HG03039 (cell line): Measurements from ENCODE around the gene POU2F3.
A peak's percentile ranks its signal among the peaks of the same experiment; 100 is the strongest.

ENCODE experiments used
- ATAC-seq: cut with Tn5 transposase; IDR thresholded peaks from one replicate; pipeline ENCODE4 v1.9.1; 2021; ENCODE audit warnings: mild to moderate bottlenecking, moderate library complexity; ENCODE audit not compliant: unreplicated experiment

POU2F3 gene

GRCh38 chr11:120335908-120336640 is 96.1 kb downstream of the POU2F3 start, which contains the start of gene ARHGEF12:
Gene ARHGEF12, plus strand, starts transcription at chr11:120336413. Its CDS starts 831 bp downstream, at chr11:120337244.
- ATAC-seq = peak; percentile 62

GRCh38 chr11:120336641-120337354 is 96.9 kb downstream of the POU2F3 start:
- ATAC-seq = no peak

- ATAC-seq = no peak
Observed at GRCh38 chr11:120337355-120338106, 97.6 kb downstream of the POU2F3 start.

GRCh38 chr11:120338107-120338933 is 98.4 kb downstream of the POU2F3 start:
- no peak for ATAC-seq

GRCh38 chr11:120339394-120339890 is 99.5 kb downstream of the POU2F3 start:
- no peak for ATAC-seq

- ATAC-seq = no peak
Observed at GRCh38 chr11:120340529-120340928, 100.6 kb downstream of the POU2F3 start.

- no peak for ATAC-seq
Observed at GRCh38 chr11:120342226-120342625, 102.3 kb downstream of the POU2F3 start.

- no peak for ATAC-seq
Observed at GRCh38 chr11:120342678-120343077, 102.7 kb downstream of the POU2F3 start.

- no peak for ATAC-seq
Observed at GRCh38 chr11:120343429-120343828, 103.5 kb downstream of the POU2F3 start.

GRCh38 chr11:120344302-120345004 is 104.5 kb downstream of the POU2F3 start:
- peak; percentile 60 for ATAC-seq

GRCh38 chr11:120346233-120346632 is 106.3 kb downstream of the POU2F3 start:
- ATAC-seq = no peak

- ATAC-seq = no peak
Observed at GRCh38 chr11:120350637-120351036, 110.7 kb downstream of the POU2F3 start.

GRCh38 chr11:120352405-120352804 is 112.5 kb downstream of the POU2F3 start:
- no peak for ATAC-seq

GRCh38 chr11:120354068-120354467 is 114.1 kb downstream of the POU2F3 start:
- ATAC-seq = no peak

GRCh38 chr11:120354779-120355178 is 114.8 kb downstream of the POU2F3 start:
- ATAC-seq = no peak

- no peak for ATAC-seq
Observed at GRCh38 chr11:120357620-120358019, 117.7 kb downstream of the POU2F3 start.

GRCh38 chr11:120358729-120359128 is 118.8 kb downstream of the POU2F3 start:
- no peak for ATAC-seq

- no peak for ATAC-seq
Observed at GRCh38 chr11:120363436-120363835, 123.5 kb downstream of the POU2F3 start.

GRCh38 chr11:120365512-120365911 is 125.6 kb downstream of the POU2F3 start:
- ATAC-seq = no peak
